ENCODE measurements around the gene DPP6. TPM values are rescaled to one million over a fixed set of nuclear protein-coding genes. Genes with fewer than 3 reads are reported as not detected.
A peak's percentile ranks its signal among the peaks of the same experiment; 100 is the strongest.

The DPP6 gene
- total RNA-seq, 1 donor from 2014 or later, result 5.1 TPM

DNA sequence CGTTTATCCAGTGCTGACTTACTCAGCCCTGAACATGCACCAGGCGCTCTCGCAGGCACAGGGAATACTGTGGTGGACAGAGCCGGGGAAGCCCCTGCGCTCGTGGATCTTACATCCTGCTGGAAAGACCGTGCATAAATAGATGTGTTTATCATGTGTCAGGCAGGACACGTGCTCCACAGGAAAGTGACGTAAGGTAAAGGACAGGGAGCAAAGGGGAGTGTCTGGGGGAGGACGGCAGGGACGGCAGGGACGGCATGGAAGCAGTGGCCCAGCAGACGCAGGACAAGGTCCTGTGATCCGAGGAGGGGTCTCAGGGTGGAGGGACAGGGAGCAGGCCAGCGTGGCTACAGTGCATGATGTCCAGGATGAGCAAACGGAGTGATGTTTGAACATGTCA lies 540.2 kb downstream of the DPP6 start:
- DNase-seq, result peak; percentile 58

DNA sequence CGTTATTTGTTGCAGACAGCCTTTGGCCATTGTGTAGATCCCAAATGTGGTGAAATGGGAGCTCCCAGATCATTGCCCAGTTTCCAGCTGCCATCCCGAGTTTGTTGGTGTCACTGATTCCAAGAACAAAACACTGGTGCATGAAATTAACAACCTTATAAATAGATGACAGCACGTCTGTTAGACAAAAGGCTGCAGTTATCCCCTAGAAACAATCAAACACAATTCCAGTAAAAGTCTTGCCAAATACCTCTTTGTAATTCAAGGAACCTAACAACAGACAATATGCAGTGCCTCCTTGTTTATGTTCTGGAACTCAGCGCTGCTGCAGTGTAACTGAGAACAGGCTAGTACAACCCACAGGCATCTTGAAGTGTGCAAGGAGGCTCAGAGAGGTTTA lies 546.2 kb downstream of the DPP6 start:
- peak; percentile 78 for DNase-seq

DNA sequence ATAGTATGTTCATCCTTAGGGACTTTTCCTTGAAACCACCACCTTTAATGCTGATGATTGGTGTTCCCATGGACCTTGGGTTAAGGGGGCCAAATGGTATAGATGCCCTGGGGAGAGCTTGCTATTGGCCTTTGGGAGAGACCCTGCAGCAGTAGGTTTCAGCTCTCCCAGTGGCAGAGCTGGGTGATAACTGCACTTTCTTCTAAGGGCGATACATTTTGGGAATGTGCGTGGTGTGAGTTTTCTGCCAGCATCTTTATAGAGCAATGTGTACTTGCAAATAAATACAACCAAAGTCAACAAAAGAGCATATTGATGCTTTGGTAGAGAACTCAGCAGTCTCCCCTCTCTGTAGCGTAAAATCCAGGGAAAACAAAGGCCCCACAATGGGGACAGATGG lies 546.7 kb downstream of the DPP6 start:
- no peak for DNase-seq

DNA sequence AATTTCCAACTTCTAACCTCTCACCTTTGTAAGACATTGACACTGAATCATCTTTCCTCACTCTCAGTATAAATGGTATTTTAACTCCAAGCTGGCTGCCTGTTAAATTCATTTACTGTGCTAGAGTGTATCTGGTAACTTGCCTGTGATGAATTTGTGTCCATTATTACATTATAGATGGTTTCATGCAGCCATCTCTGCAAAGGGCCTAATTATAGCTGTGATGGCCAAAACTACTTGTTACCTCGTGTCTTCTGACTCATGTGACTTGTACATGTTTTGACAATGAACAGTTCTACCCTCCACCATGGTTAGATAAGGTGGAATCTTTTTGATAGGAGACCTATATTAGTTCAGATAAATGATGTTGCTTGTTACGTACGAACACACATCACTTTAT lies 558.7 kb downstream of the DPP6 start:
- no peak for DNase-seq

DNA sequence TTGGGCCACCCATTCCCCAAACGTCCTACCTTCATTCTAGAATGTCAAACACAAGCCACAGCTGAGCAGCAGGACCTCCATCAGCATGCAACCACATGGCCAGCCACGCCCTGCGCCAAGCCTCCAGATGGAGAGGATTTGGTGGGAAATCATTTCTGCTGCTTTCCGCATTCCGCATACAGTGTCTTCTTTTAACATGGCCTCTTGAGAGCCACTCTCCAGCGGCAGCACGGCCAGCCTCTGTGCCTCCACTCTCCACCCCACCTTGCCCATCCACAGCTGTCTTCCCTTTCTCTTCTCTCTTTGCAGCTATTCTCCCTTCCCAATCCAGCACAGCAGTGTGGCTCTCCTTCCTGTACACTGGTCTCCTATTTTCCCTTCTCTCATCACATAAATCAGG lies 561.6 kb downstream of the DPP6 start:
- DNase-seq, result no peak

DNA sequence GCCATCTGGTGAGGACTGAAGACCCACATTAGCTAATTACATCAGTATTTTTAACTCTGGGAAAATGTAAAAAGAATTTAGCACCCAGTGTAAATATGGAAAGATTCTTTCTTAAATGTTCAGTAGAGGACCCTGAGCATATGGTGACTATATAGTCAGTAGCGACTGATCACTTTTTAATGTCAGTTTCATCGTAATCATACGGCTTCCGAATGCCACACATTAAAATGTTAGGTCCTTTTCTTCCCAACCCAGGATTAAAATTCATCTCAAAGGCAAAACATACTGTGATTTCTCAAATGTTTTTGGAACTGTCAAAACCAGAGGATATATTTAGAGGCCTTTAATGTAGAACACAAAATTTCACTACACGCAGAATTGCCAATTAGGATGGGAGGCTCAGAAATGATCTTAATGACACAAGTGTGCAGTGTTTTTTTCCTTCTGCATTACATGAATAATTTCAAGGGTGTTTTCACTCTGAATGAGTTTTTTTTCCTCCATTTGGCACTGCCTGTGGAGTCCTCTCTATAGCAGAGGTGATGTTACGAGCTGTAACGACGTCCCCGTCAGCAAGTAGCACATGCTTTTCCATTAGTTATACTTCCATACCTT lies 568.0 kb downstream of the DPP6 start:
- no peak for DNase-seq

DNA sequence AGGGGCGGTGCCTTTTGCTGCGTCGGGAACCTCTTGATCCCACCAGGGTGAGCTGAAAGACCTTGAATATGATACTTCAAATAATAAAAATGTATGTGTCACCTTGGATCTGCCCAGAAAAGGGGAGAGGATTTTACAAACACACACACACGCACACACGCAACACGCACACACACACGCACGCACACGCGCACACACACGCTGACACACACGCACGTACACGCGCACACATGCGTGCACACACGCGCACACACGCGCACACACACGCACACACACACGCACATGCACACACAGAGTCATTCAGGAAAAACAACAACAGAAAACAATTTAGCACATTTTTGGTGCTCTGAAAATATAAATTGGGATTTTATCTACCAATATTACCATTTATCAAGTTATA lies 571.2 kb downstream of the DPP6 start:
- no peak for DNase-seq

DNA sequence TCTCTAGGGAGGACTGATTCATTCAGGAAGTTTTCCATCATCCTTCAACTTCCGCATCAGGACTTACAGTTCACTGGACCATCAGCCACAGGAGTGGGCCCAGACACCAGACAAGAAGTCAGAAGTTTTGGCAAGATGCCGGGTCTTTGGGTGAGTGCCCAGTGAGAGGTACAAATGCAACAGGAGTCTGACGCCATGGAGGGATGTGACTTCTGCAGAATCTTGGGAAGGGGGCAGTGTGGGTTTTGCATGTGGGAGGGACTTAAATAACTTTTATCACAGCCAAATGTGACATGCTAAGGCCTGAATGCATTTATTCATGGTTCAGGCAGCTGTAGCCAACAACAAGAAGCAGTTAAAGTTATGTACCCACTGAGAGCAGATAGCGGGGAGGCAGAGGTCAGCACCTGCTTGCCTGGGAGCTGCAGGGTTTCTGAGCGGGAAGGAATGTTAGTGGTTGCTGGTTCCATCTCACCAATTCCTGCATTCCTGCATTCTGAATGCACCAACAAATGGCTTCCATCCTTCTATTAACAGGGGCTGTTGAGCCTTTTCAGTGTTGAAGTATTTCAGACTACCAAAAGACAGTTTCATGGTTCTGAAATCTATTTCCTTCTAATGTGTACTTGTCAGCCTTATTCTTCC lies 575.6 kb downstream of the DPP6 start:
- peak; percentile 45 for DNase-seq

DNA sequence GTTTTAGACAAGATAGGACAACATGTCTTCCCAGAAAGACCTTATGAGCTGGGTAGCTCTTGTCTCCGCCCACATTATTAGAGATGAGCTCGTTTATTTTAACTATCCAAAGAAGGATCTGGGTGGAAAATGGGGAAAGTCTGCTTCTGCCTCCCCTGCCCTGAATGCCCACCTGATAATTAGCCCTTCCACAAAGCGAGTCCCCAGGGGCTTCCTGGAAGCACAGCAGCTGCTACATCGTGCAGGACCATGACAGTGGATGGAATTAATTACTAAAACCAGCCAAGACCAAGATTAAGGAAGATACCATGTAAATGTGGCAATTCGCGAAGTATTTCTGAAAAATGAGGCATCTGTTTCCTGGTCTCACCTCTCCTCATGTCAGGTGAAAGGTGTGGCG lies 576.4 kb downstream of the DPP6 start:
- DNase-seq, result no peak

DNA sequence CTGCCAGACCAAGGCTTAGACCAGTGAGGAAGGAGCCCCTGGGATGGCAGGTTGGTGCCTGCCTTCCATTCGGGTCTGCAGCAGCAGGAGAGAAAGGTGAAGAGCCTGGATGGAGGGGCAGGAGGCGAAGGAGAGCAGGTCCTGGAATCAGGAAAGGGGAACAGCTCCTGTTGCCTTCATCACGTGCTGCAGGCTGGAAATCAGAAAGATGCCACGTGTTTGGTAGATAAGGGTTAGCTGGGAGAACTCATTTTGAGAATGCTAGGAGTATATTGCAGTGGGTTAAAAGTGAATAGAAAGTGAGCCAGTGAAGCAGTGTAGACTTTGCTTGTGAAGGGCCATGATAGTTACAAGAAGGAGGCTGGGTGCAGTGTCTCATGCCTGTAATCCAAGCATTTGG lies 579.0 kb downstream of the DPP6 start:
- no peak for DNase-seq

DNA sequence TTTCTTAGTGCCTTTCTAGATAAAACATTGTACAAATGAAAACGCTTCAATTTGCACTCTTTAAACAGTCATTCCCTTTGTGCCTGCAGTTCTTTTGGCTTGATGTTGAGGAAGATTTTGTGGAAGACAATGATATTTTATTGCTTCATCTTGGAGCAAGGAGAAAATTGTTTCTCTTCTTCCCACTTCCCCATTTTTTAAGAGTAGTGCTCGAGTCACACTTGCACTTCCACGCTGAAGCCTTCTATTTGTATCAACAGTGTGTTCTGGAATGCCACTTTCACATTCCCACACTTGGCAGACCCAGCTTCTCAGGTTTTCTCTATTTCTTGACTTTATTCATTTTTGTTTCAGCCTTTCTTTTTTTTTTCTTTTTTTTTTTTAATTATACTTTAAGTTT lies 581.4 kb downstream of the DPP6 start:
- DNase-seq, result no peak

DNA sequence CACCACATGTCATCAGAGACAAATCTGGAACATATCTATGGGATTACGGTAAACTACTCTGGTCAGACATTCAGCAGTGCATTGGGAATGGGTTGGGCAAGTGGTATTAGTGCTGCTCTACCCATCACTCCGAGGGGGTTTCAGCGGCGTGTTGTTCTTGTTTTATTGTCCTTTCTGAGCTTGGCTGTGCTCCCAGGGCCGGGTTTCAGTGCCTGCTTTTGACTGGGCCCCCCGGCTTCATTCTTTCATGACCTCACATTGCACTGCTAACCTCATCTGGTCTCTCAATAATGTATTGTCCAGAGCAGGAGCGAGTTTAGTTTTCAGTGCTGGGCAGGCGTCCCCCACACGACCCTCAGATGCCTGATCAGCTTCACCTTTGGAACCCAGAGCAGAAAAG lies 586.1 kb downstream of the DPP6 start:
- no peak for DNase-seq

DNA sequence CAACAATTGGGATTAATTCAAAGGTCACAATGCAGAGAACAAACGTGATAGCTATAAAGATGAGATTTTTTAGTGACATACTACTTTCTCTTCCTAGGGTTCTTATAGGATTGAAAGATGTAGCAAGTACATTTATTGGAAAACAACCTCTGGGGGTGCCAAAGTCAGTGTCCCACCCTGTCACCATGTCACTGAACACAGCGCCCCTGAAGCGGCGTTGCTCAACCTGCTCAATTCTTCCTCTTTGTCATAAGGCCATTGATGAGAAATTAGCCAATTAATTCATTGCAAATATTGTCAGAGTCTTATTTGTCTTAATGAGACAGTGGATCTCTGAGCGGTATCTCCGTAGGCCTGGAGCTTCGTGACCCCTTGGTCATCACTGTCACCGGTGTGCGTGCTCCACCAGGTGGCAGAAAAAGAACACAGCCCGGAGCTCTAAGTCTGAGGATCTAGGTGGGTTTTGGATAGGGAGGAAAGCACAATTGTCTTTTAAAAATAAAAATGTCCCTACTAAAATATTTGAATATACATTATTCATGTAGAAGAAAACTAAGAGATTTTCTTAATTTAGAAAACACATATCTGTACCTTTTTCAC lies 588.2 kb downstream of the DPP6 start:
- peak; percentile 57 for DNase-seq

DNA sequence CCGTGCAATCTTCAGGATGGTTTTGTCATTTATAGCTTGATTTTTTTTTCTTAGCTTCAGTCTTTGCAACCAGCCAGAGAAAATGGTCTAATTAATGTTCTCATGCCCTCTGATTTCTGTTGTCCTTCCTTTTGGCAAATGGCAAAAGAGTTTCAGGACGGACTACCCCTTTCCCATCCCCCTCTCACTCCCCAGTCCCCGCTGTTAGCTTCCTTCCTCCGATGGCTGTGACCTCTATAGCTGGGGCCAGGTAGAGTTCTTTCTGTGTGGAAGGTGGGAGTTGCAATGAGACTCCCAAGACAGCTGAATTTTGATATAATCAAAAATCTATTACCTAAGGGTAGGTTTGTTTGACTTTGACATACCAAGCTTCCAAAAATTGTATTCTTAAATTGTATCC lies 588.7 kb downstream of the DPP6 start:
- no peak for DNase-seq

DNA sequence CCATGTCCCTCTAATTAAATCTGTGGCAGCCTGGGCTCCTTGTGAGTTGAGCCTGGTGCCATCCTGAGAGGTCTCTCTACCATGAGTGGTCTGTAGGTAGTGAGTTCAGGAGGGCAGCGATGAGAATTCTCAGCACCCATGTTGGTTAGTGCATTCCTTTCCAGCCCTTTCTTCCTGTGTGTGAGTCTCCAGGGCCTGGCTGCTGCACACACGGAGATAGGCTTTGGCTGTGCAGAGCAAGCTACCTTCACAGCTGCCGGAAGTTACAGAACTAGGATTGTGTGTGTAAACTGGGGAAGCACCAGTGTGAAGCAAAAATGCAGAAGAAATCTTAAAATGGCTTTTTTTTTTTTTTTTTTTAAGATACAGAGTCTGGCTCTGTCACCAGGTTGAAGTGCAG lies 592.2 kb downstream of the DPP6 start:
- DNase-seq, result no peak

DNA sequence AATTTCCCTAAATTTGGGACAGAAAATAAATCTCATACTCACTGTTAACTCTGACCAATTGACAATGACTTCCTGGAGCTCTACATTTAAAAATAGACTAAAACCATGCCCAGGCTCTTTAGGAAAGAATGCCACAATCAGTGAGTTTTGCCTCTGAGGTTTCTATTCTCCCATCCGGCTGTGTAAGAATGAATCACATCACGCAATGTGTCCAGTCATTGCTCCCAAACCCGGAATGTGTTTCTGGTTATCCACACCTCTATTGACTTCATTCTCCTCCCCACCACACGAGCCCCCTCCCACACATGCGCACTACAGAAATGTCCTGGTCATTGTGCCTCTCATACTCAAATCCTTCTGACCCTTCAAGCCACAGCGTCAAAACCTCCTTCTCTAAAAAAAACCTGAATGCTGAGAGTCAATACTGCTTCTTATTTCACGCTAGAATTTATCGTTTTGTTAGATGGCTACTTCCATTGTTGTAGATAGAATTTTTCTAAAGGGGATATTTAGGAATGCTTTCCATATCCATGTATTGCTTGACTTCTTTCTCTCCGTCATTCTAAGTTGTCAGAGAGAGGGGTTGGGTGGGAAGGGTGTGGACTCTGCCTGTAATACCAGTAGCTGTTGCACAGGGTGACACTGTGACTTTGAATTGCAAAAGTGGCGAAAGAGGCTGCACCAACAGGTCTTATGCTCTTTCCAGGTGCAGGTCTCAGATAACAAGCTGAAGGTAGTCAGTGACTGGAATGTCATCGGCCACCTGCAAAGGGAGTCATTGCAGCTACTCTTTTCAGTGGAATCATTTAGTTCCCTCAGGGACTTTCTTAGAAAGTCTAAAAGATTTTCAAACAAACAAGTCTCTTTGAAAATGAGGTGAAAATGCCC lies 594.2 kb downstream of the DPP6 start:
- DNase-seq, result no peak

DNA sequence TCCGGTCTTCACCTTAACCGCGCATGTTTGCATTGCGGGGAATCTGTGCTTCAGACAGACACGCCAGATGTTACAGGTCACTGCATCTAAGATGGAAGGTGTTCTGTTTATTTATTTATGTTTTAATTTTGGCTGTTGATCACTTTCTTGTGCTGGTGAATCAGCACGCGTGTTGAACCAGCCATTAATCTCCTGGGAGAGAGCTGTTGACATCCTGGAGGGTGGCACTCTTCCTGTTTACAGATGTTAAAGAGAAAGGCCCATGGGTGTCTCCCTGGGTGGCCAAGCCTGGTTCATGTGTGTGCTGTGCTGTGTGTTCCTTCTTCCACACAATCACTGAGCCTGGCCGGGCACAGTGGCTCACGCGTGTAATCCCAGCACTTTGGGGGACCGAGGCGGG lies 595.4 kb downstream of the DPP6 start:
- no peak for DNase-seq

DNA sequence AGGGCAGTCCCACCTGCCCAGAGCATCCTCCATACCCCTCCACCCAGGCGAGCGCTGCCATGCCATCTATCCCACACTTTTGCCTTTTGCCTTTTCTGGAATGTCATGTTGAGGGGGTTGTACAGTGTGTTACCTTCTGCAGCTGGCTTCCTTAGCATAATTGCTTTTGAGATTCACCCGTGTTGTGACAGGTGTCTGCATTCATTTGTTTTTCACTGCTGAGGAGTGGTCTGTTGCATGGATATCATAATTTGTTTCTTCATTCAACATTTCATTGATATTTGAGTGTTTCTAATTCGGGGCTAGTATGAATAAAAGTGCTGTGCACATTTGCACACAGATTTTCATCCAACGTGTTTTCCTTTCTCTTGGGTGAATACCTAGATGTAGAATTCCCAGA lies 596.8 kb downstream of the DPP6 start:
- DNase-seq, result no peak

DNA sequence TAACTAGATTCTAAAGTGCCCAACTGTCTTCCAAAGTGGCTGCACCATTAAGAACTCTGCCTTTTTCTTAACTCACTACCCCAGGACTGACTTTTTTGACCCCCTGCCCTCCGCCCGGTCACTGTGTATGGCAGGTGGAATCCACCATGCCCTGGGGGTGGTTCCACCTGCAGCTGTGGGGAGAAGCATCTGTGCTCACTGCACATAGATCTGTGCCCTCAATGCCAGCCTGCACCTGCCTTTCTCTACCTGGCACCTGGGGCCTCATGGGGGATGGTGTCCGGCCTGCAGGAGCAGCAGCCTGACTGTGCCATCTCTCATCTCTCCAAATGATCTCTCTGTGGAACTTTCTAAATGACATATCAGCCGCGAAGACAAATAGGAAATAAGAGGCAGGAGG lies 597.2 kb downstream of the DPP6 start:
- no peak for DNase-seq

DNA sequence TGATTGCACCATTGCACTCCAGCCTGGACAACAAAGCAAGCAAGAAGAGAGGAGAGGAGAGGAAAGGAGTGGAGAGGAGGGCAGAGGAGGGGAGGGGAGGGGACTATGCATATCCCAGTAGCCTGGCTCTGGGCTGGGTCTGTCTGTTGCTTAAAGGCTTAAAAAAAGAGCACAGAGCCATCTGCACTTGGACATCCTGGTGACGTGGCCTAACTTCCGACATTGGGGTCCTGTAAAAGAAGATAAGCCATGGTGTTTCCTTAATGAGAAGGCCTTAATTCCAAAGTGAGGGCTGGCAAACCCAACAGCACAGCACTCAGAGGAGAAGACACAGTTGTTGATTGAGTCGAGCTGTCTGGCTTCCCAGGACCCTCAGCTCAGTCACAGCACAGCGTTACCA lies 598.1 kb downstream of the DPP6 start:
- no peak for DNase-seq

DNA sequence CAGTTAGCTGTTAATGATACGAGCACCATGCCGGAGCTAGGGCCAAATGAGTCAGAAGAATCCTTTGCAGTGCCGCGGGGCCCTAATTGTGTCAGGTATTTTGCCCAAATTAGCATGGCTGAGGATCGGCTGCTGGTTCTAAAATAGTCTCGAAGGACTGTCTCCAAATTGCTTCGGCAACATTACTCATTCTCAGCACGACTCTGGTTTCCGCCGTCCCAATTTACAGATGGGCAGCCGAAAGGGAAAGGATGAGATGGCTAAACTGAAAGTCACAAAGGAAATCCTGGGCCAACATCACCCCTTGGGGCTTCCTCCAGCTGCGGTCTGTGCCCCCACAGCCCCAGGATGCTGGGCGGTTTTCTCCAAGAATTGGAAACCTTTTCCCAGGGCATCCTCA lies 599.3 kb downstream of the DPP6 start:
- no peak for DNase-seq

DNA sequence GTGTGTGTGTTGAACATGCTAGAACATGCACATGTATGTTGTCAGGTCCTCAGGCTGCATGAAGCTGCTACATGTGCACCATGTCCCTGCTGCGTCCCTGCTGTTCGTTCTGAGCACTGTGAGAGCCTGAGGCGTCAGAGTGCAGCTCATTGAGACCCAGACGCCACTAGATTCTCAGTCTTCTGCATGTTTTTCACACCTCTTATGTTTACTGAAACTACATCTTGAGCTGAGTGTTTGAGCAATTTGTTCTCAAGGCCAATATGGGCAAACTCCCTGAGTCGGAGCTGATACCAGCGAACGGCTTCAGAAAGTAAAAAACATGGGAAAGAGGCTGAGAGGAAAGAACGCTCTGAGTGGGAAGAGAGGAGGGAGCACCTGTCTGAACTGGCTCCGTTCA lies 600.4 kb downstream of the DPP6 start:
- no peak for DNase-seq

DNA sequence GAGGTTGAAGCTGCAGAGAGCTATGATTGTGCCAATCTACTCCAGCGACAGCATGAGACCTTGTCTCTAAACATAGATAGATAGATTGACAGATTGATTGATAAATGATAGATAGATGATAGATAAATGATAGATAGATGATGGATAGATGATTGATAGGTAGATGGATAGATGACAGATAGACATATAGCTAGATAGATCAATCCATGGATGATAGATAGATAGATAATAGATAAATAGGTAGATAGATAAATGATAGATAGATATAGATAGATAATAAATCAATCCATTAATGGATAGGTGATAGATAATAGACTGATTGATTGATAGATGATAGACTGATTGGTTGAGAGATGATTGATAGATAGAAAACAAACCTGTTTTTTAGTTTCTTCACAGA lies 601.1 kb downstream of the DPP6 start:
- DNase-seq, result no peak
